ENCODE measurements around the gene FAM24A.
"Not testable (repeated sequence)": the region's sequence is repeated elsewhere in the genome, so short reads cannot be mapped to it uniquely, and the experiment has no call there.

FAM24A gene, protein sequence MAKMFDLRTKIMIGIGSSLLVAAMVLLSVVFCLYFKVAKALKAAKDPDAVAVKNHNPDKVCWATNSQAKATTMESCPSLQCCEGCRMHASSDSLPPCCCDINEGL

DNA sequence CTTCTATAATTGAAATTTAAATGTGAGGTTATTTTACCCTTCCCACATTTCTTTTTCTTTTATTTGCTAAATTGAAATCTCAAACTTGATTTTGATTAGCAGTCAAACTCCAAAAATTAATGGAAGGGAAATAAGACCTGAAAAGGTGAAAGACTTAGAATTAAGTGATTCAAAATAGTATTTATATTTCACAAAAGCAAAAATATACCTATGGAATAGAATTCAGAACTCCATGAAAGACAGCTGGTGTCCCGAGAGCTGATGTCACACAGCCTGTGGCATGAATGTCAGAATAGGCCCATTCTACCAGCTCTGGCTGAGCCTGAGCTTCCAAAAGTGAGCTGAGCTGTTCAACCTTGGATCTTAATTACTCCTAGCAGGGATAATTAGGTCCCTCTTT is at the start of gene FAM24A:
TSS of gene FAM24A (plus strand) at position 301 of the 400 bp plus-strand sequence. CDS start 1,025 bp downstream, outside the sequence.
- no peak for DNase-seq (ENCODE audit: low spot score in 2 of 2)
- ATAC-seq, result no peak
- Mint-ChIP-seq H3K4me1 (no peaks in the 10 kb centered on the region), H3K27ac (no peak within 1 kb of the TSS), H3K4me3 (no peak within 1 kb of the TSS), H3K36me3 (no peaks in the 10 kb centered on the region), H3K9me3 (peaks cover 5% of the 10 kb centered on the region)

DNA sequence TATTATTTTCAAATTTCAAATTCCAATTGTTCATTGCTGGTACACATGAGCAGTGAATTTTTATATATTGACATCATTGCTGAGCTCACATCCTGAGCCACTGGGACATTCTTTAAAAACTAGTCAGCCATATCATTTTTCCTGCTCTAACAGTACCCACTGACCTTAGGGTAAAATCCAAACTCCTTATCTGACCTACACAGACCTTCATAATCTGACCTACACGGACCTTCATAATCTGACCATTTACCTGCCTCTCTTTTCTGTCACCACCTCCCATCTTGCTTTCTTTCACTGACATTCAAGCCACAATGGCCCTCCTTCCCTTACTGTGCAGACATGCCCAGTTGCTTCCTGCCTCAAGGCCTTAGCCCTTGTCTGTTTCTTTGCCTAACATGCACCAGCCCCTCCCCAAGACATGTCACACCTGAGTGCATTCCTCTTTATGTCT is 48.7 kb upstream of the FAM24A start:
- ATAC-seq (no peak), DNase-seq (ENCODE audit: low spot score in 2 of 2) (no peak)
- H3K4me3 Mint-ChIP-seq, result no peak overlapping the region
- H3K9me3 Mint-ChIP-seq, result no peaks in the 10 kb centered on the region
- no peak overlapping the region for H3K27ac Mint-ChIP-seq
- no peaks in the 10 kb centered on the region for H3K36me3 Mint-ChIP-seq
- peaks cover 27% of the 10 kb centered on the region for H3K4me1 Mint-ChIP-seq

DNA sequence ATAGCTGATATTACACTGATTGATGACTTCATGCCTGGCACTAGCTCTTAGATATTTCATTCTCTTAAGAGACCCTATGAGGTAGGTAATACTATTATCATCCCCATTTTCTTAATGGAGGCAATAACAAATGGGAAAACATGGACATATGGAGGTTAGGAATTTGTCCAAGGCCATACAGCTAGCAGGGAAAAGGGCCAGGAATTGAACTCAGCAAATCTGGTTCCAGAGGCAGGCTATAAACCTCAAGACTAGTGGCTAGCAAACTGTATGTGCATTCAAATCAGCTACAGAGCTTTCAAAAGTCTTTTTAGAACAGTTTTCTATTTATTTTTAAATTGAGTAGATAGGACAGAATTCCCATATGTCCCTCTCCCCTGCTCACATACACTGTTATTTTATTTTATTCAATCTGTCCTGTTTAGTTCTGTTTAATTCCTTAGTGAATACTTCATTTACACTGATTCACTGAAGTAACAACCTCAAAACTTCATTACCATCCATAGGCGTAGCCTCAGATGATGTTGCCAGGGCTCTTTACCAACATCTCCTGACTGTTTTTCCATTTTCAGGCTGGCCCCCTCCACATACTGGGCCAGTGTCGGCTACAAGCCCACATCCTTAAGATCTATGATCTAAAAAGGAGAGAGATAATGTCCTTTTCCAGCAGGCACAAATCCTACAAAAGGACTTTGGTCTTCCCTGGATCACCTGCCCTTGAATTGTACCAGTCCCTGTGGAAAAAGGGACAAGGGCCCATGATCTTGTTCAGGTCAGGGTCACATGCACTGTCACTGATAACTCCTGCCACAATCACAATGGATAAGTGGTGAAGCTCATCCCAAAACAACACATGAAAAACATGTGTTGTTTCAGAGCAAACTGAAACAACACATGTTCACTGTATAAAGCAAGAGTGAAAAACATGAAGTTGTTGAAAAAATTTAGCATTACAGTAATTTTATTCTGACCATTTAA is 46.9 kb upstream of the FAM24A start:
- no peak for ATAC-seq
- Mint-ChIP-seq H3K4me3 (no peak overlapping the region), H3K36me3 (no peaks in the 10 kb centered on the region), H3K9me3 (no peaks in the 10 kb centered on the region), H3K4me1 (peaks cover 33% of the 10 kb centered on the region), H3K27ac (no peak overlapping the region)
- DNase-seq (ENCODE audit: low spot score in 2 of 2), result no peak

DNA sequence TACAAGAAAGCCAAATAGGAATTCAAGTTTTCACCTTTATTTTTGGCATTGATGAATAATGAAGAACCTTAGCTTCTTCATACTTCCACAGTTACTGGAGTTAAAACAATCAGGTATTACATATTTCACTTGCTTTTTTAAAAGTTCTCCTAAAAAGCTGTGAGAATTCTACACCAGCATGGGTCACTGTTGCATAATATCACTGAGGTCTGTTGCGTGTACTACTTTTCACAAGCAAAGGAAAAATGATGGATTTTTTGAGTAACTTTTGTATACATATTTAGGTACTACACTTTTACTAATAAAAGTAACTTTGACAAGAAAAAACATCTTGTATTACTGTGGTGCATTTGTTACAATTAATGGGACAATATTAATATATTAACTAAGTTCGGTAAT is 46.2 kb upstream of the FAM24A start:
- no peak overlapping the region for H3K27ac Mint-ChIP-seq
- ATAC-seq (no peak), DNase-seq (ENCODE audit: low spot score in 2 of 2) (no peak)
- no peaks in the 10 kb centered on the region for H3K9me3 Mint-ChIP-seq
- no peak overlapping the region for H3K4me3 Mint-ChIP-seq
- peaks cover 33% of the 10 kb centered on the region for H3K4me1 Mint-ChIP-seq
- no peaks in the 10 kb centered on the region for H3K36me3 Mint-ChIP-seq

DNA sequence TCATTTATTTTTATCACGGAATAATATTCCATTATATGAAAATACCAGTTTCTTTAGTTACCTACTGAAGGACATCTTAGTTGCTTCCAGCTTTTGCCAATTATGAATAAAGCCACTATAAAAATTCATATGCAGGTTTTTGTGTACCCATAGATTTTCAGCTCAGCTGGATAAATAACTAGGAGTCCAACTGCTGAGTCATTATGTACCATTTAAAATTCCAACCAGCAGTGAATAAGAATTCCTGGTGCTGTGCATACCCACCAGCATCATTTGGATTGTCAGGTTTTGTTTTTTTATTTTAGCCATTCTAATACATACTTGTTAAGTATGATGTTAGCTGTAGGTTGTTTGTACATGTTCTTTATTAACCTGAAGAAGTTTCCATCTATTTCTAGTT is 45.5 kb upstream of the FAM24A start:
- Mint-ChIP-seq H3K27ac (no peak overlapping the region), H3K4me3 (no peak overlapping the region), H3K4me1 (peaks cover 40% of the 10 kb centered on the region), H3K9me3 (no peaks in the 10 kb centered on the region), H3K36me3 (no peaks in the 10 kb centered on the region)
- ATAC-seq, result no peak
- no peak for DNase-seq (ENCODE audit: low spot score in 2 of 2)

DNA sequence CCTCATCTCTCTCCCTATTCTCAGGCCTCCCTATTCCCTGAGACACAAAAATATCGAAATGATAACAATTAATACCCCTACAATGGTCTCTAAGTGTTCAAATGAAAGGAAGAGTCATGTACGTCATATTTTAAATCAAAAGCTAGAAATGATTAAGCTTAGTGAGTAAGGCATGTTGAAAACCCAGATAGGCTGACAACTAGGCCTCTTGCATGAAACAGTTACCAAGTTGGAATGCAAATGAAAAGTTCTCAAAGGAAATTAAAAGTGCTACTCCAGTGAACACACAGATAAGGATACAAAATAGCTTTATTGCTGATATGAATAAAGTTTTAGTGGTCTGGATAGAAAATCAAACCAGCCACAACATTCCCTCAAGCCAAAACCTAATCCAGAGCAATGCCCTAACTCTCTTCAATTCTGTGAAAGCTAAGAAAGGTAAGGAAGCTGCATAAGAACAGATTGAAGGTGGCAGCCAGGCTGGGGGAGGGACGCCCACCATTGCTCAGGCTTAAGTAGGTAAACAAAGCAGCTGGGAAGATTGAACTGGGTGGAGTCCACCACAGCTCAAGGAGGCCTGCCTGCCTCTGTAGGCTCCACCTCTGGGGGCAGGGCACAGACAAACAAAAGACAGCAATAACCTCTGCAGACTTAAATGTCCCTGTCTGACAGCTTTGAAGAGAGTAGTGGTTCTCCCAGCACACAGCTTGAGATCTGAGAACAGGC is 43.5 kb upstream of the FAM24A start:
- H3K4me3 Mint-ChIP-seq; H3K27ac Mint-ChIP-seq; H3K36me3 Mint-ChIP-seq; DNase-seq (ENCODE audit: low spot score in 2 of 2); H3K9me3 Mint-ChIP-seq: not testable (repeated sequence)
- peaks cover 39% of the 10 kb centered on the region for H3K4me1 Mint-ChIP-seq
- peak; percentile 46 for ATAC-seq

DNA sequence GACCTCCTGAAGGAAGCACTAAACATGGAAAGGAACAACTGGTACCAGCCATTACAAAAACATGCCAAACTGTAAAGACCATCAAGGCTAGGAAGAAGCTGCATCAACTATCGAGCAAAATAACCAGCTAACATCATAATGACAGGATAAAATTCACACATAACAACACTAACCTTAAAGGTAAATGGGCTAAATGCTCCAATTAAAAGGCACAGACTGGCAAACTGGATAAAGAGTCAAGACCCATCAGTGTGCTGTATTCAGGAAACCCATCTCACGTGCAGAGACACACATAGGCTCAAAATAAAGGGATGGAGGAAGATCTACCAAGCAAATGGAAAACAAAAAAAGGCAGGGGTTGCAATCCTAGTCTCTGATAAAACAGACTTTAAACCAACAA is 41.6 kb upstream of the FAM24A start:
- H3K9me3 Mint-ChIP-seq; H3K36me3 Mint-ChIP-seq; H3K4me3 Mint-ChIP-seq; ATAC-seq; H3K27ac Mint-ChIP-seq; DNase-seq (ENCODE audit: low spot score in 2 of 2): not testable (repeated sequence)
- peaks cover 32% of the 10 kb centered on the region for H3K4me1 Mint-ChIP-seq

DNA sequence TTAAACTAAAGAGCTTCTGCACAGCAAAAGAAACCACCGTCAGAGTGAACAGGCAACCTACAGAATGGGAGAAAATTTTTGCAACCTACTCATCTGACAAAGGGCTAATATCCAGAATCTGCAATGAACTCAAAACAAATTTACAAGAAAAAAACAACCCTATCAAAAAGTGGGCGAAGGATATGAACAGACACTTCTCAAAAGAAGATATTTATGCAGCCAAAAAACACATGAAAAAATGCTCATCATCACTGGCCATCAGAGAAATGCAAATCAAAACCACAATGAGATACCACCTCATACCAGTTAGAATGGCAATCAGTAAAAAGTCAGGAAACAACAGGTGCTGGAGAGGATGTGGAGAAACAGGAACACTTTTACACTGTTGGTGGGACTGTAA is 38.5 kb upstream of the FAM24A start:
- not testable (repeated sequence) for H3K9me3 Mint-ChIP-seq; DNase-seq (ENCODE audit: low spot score in 2 of 2); H3K27ac Mint-ChIP-seq; ATAC-seq; H3K4me3 Mint-ChIP-seq; H3K36me3 Mint-ChIP-seq
- peaks cover 35% of the 10 kb centered on the region for H3K4me1 Mint-ChIP-seq

DNA sequence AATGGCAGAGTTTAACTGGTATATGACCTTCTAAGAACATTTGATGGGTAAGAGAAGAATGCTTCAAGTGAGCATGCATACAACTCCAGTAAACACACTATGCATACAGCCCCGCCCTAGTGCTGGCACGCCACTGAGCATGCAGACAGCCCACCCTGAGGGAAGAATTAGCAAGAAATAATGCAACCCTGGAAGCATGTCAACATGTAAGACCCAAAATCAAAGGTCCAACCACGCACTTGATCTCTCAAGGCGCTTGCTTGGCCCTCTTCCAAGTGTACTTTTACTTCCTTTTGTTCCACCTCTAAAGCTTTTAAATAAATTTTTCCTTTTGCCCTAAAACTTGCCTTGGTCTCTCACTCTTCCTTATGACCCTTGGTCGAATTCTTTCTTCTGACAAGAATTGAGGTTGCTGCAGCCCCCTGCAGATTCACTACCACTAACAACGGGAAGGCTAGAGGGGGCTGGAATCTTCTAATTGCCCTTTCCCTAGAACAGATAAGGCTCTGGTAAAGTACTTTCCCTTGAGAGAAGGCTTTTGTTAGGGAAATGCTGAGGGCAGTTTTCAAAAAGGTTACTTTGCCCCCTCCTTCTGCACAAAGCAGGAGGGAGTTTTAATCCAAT is 34.5 kb upstream of the FAM24A start:
- Mint-ChIP-seq H3K9me3 (peaks cover 3% of the 10 kb centered on the region), H3K4me1 (peaks cover 52% of the 10 kb centered on the region)

DNA sequence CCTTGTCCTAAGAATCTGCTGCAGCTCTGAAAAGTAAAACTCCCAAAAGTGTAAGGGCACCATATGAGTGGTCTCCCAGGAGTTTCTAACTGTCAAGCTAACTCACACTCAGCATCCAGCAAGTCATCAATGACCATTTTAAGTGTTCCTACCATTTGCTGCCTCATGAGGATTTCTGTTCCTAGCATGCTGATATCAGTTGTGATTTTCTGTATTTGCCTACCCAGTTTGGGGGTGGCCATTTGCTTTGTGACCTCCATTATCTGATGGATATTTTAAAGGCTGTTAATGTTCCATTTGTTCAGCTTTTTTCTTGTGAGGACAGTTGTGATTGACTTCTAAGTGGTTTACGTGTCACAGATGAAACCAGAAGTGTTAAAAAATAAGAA is 33.9 kb upstream of the FAM24A start:
- Mint-ChIP-seq H3K4me3 (no peak overlapping the region), H3K36me3 (peaks cover 26% of the 10 kb centered on the region), H3K9me3 (peaks cover 3% of the 10 kb centered on the region), H3K4me1 (peaks cover 52% of the 10 kb centered on the region), H3K27ac (no peak overlapping the region)
- ATAC-seq (no peak), DNase-seq (ENCODE audit: low spot score in 2 of 2) (no peak)

More for the DNA sequence above, 34.5 kb upstream of the FAM24A start:
- ATAC-seq (no peak), DNase-seq (ENCODE audit: low spot score in 2 of 2) (no peak)
- H3K36me3 Mint-ChIP-seq, result peaks cover 26% of the 10 kb centered on the region
- no peak overlapping the region for H3K4me3 Mint-ChIP-seq
- H3K27ac Mint-ChIP-seq, result no peak overlapping the region

DNA sequence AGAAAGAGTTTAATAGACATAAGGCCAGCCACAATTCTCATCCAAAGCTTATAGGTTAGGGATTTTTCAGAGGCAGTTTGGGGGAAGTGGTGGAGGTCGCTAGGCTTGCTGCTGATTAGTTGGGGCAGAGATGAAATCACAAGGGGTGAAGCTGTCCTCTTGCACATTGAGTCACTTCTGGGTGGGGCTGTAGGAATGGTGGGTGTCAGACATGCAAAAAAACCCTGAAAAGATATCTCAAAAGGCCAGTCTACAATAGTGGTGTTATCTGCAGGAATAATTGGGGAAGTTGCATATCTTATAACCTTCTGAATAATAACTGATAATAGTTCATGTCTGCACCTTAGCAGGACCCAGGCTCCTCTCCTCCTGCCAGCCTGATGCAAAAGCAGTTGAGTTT is 33.1 kb upstream of the FAM24A start:
- no peak for DNase-seq (ENCODE audit: low spot score in 2 of 2)
- Mint-ChIP-seq H3K9me3 (peaks cover 3% of the 10 kb centered on the region), H3K36me3 (peaks cover 26% of the 10 kb centered on the region), H3K27ac (no peak overlapping the region), H3K4me3 (peak overlapping the region; percentile 88), H3K4me1 (peaks cover 54% of the 10 kb centered on the region)
- no peak for ATAC-seq

DNA sequence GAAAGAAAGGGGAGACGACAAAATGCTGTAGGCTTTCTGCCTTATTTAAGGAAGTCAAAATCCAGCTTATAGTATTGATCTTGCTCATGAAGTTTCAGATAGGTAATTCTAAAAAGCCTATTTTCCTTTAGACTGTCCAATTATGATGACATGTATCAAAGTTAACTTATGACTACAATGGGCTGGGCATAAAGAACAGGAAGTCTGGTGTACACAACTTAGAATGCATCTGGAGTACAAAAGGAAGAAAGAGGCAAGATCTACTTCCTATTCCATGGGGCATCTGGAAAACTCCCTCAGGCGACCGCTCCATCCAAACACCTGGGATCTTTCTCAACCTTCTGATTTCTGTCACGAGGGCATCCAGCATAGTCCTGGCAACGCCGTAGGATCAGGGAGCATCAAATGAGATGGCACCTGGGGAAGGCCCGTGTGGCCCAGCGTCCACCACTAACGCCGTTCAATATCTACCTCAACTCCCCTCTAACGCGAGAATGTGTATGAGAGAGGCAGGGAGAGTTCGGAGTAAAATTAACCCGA is 31.5 kb upstream of the FAM24A start:
- peaks cover 58% of the 10 kb centered on the region for H3K4me1 Mint-ChIP-seq
- peak overlapping the region; percentile 92 for H3K27ac Mint-ChIP-seq
- peaks cover 3% of the 10 kb centered on the region for H3K9me3 Mint-ChIP-seq
- peaks cover 26% of the 10 kb centered on the region for H3K36me3 Mint-ChIP-seq
- H3K4me3 Mint-ChIP-seq, result peak overlapping the region; percentile 88
- DNase-seq (ENCODE audit: low spot score in 2 of 2) (no peak), ATAC-seq (peak; percentile 64)

DNA sequence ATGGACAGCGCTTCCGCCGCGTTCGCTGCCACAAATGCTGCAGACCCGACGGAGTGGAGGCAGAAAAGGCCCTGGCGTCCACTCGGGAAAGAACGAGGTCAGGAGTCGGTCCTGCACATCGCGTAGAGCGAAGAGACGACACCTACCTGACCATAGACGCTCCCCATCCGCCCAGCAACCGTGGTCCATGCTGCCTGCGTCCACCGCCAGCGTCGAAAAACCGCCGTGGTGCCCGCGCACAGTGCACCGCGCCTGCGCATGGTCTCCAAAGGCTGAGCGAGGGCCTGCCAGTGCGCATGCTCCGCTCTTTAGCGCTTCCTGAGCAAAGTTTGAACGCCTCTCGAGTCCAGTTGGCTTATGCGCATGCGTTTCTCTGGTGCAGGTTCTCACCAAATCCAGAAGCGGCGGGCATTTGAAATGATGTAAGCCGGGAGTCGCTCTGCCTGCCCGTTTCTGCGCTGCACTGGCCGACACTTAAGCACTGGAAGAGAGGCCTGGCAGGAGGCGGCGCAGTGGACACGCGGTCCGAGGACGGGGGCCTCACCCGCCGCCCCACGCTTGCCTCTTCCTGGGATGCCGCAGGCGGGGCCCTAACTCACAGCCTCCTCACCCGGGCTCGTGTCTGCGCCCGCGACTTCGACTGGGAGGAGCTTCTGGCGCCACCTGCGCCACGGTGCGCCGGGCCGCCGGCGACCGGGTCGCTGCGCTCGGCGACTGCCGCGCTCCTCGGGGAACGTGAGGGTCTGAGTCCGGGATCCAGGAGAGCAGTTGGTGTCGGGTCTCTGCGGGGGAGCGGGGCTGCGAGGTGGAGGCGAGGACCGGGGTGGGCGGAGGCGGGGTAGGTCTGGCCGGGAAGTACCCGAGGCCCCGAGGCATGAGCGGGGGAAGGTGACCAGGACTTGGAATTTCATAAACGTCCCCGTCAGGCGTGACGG is 30.8 kb upstream of the FAM24A start, which contains the start of gene FAM24B:
TSS of gene FAM24B (minus strand) at position 243 of the 935 bp plus-strand sequence. CDS start 29,066 bp downstream, outside the sequence.
- Mint-ChIP-seq H3K9me3 (peaks cover 3% of the 10 kb centered on the region), H3K36me3 (peaks cover 26% of the 10 kb centered on the region), H3K27ac (peak within 1 kb of the TSS; percentile 92), H3K4me1 (peaks cover 58% of the 10 kb centered on the region), H3K4me3 (peak within 1 kb of the TSS; percentile 88)
- ATAC-seq (peak; percentile 88), DNase-seq (ENCODE audit: low spot score in 2 of 2) (peak; percentile 81 to 95)

DNA sequence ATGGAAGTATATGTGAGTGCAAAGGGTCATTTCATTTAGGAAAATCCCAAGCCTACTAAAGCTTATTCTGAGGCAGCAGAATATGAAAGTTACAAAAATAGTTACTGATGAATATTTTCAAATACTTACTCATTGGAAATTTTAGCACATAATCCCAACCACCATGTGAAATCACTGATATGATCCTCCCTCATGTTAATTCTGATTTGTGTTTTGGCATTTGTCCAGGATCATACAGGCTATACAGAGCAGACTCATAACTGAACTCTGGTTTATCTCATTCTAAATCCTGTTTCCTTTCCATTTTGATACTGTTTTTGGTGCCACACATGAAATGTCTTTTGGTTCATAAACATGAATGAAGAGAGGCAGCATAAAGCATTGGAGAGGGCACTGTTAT is 27.6 kb upstream of the FAM24A start:
- ATAC-seq, result peak; percentile 25
- peaks cover 20% of the 10 kb centered on the region for H3K36me3 Mint-ChIP-seq
- no peak overlapping the region for H3K4me3 Mint-ChIP-seq
- DNase-seq (ENCODE audit: low spot score in 2 of 2), result no peak
- peaks cover 34% of the 10 kb centered on the region for H3K4me1 Mint-ChIP-seq
- H3K27ac Mint-ChIP-seq, result no peak overlapping the region
- H3K9me3 Mint-ChIP-seq, result no peaks in the 10 kb centered on the region

Data from stimulated activated effector memory CD8-positive, alpha-beta T cell treated with anti-CD3 and anti-CD28 coated beads, Interleukin-12 subunit alpha, Interleukin-12 subunit beta, amount 100 ng/mL, for 72 hours (primary cell).